HG03520 (cell line): ENCODE measurements around the gene GOLPH3.
"Not testable (repeated sequence)": the region's sequence is repeated elsewhere in the genome, so short reads cannot be mapped to it uniquely, and the experiment has no call there.

ENCODE experiments used
- ATAC-seq: cut with Tn5 transposase; IDR thresholded peaks from one replicate; pipeline ENCODE4 v1.9.1; 2021; ENCODE audit warnings: mild to moderate bottlenecking, moderate library complexity; ENCODE audit not compliant: unreplicated experiment

GOLPH3 gene

DNA sequence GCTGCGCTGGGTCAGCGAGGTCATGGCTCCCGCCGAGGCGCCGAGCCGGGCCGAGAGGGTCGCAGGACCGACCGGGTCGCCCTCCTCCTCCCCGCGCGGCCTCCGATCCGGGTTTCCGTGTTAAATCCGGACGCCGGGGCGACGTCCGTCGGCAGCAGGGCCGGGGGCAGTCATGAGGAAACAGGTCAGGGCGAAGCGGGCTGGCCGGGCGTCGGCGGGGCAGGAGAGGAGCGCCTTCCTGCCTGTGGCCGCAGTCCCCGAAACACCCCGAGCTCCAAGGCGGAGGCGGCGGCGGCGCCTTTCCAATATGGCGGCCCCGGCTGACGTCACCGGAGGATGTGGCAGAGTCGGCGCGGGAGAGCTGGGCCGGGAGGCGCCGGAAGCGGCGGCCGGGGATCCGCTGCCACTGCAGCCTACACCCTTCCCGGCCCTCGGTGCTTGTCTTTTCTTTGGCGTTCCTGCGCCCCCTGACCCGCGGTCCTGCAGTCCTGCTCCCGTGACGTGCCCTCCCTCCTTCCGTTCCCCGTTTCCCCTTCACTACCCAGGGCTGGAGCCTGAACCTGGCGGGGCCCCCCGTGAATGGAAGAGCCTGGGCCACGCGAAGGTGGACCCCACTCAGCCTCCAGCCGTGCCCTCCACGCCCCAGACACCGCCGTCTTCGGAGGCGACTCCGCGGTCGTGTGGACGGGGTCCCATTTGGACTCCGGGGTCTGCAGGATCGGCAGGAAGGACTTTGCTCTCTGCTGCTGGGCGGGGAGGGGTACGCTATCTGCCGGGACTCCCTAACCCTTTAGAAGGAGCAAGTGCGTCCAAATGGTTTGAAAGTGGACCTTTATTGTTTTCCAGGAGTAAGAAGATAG, at the start of gene GOLPH3:
TSS of gene GOLPH3 (minus strand) at position 309 of the 860 bp plus-strand sequence. CDS start at position 24, 285 bp downstream.
- ATAC-seq = peak; percentile 81

DNA sequence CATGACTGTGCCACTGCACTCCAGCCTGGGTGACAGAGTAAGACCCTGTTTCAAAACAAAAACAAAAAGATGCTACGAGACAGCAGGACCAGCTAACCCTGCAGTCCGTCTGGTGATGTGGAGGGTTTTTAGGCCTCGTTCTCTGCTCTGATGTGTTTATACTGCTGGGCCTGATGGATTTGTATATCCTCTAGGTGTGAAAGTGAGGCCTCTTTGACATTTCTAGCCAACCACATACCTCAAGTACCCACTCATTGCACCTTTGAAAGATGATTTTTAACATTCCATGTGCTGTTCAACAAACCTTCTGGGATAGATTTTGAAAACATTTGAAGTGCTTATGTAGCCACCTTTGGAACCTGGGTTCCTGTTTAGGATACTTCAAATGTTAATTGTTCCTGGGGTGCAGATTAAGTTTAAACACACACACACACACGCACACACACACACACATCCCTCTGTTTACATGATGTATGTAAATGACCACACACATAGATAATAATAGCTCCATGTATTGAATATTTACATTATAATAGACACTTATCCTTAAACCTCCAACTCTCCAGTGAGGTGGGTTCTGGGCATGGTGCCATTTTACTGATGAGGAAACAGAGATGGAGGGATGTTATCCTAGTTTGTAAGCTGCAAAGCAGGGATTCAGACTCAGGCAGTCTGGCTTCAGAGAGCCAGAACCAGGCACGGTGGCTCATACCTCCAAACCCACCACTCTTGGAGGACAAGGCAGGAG, 48.8 kb upstream of the GOLPH3 start:
- ATAC-seq = no peak

- no peak for ATAC-seq
Observed at GRCh38 chr5:32217886-32218396, 43.8 kb upstream of the GOLPH3 start.

DNA sequence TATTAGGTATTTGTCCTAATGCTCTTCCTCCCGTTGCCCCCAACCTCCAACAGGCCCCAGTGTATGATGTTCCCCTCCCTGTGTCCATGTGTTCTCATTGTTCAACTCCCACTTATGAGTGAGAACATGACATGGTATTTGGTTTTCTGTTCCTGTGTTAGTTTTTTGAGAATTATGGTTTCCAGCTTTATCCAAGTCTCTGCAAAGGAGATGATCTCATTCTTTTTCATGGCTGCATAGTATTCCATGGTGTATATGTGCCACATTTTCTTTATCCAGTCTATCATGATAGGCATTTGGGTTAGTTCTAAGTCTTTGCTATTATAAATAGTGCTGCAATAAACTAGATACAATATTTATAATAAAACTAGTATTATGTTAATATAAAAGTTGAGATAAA, 40.2 kb upstream of the GOLPH3 start:
- ATAC-seq = not testable (repeated sequence)

- no peak for ATAC-seq
Observed at GRCh38 chr5:32210151-32210550, 36.0 kb upstream of the GOLPH3 start.

DNA sequence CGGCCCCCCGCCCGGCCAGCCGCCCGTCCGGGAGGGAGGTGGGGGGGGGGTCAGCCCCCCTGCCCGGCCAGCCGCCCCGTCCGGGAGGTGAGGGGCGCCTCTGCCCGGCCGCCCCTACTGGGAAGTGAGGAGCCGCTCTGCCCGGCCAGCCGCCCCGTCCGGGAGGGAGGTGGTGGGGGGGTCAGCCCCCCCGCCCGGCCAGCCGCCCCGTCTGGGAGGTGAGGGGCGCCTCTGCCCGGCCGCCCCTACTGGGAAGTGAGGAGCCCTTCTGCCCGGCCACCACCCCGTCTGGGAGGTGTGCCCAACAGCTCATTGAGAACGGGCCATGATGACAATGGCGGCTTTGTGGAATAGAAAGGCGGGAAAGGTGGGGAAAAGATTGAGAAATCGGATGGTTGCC, 34.7 kb upstream of the GOLPH3 start:
- not testable (repeated sequence) for ATAC-seq

- no peak for ATAC-seq
Observed at GRCh38 chr5:32207355-32207634, 33.2 kb upstream of the GOLPH3 start.

DNA sequence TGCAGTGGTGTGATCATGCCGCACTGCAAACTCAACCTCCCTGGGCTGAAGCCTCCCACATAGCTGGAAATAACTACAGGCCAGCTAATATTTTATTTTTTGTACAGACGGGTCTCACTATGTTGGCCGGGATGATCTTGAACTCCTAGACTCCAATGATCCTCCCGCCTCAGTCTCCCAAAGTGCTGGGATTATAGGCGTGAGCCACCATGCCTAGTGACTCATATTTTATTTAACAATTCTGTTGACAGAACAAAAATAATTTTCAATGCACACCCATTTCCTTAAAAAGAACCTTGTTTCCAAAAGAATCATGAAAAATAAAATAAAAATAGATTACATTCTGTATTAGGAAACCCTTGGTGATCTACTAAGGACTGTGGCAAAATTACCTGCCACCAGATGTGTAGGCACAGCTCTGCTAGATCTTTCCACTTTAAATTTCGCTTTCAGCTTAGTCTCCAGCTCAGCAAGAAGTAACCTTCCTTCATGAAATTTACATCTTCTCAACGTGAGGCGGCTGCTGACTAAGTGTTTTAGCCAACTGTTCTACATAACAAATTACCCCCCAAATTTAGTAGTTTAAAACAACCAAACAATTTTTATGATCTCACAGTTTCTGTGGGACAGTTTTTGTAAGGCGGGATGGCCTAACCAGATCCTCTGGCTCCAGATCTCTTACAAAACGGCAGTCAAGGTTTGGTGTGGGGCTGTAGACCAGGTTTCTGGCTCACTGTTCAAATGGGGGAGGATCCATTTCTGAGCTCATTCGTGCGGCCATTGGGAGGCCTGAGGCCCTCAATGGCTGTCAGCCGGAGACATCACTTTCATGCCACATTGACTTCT, 32.6 kb upstream of the GOLPH3 start:
- ATAC-seq = no peak

DNA sequence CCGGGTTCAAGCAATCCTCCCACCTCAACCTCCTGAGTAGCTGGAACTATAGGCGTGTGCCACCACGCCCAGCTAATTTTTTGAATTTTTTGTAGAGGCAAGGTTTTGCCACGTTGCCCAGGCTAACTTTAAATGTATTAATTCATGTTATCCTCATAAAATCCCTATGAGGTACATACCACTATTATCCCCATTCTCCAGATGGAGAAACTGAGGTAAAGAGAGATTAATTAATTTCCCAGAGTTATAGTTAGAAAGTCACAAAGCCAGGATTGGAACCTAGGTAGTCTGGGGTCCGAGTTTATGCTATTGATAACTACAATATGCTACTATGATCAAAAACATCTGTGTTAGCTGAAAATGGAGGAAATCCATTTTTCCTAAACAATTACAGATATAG, 31.9 kb upstream of the GOLPH3 start:
- no peak for ATAC-seq

- ATAC-seq = no peak
Observed at GRCh38 chr5:32202394-32202793, 28.3 kb upstream of the GOLPH3 start.

DNA sequence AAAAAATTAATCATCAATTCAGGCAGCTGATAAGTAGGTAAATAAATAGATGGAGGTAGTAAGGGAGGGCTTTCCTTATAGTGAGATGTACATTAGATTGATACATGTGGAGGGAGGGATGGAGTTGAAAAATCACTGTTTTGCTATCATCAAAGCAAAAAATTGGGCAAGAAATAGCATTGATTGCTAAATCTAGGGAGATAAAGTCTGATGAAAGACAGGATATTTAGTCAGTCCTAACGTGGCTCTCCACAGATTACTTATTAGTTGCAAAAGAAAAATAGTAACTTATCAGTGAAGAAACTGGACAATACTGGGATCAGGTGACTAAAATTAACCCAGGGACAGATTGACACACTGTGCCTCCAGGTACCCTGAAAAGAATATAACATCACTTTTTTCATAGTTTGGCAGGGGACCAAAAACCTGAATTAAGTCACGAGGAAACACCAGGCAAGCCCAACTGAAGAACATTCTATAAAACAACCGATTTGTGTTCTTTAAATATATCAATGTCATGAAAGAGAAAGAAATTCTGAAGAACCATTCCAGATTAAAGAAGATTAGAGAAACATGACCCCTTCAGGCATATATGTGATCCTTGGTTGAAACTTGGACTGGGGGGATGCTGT, 27.1 kb upstream of the GOLPH3 start:
- no peak for ATAC-seq

- no peak for ATAC-seq
Observed at GRCh38 chr5:32197032-32197431, 22.9 kb upstream of the GOLPH3 start.

DNA sequence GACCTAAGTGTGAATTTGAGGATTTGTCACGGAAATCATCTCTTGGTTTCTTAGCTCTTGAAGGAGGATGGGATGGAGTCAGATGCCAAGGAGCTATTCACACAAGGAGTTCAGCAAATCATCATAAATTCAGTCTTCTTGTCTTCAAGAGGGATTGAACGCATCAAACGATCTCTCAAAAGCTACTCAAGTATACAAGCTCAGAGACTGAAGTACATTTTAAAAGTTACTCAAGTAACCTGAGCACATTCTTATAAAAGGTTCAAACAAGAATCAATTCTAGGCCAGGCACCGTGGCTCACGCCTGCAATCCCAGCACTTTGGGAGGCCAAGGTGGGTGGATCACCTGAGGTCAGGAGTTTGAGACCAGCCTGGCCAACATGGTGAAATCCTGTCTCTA, 21.1 kb upstream of the GOLPH3 start:
- ATAC-seq = no peak

GRCh38 chr5:32193591-32193990, 19.5 kb upstream of the GOLPH3 start:
- no peak for ATAC-seq

DNA sequence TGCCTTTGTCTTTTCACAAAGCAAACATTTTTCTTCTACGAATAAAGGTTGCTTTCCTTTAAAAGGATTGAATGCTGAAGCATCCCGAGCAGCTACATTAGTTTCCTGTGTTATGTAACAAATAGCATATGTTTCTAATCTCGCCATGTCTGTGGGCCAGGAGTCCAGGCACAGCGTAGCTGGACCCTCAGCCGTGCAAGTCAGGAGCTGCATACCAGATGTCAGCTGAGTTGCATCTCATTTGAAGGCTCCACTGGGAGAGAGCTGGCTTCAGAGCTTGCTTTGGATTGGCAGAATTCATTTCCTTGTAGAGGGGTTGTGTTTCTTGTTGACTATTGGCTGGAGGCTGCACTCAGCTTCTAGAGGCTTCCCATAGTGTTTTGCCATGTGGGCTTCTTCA, 16.0 kb upstream of the GOLPH3 start:
- ATAC-seq = no peak

DNA sequence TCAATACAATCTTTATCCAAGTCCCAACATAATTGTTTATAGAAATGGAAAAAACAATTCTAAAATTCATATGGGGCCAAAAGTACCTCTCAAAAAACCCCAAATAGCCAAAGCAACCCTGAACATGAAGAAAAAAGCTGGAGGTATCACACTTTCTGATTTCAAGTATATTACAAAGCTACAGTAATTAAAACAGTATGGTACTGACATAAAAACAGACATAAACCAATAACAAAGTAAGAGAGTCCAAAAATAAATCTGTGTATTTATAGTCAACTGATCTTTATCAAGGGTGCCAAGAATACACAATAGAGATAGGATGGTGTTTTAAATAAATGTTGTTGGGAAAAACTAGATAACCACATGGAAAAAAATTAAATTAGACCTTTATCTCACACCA, 13.6 kb upstream of the GOLPH3 start:
- no peak for ATAC-seq

DNA sequence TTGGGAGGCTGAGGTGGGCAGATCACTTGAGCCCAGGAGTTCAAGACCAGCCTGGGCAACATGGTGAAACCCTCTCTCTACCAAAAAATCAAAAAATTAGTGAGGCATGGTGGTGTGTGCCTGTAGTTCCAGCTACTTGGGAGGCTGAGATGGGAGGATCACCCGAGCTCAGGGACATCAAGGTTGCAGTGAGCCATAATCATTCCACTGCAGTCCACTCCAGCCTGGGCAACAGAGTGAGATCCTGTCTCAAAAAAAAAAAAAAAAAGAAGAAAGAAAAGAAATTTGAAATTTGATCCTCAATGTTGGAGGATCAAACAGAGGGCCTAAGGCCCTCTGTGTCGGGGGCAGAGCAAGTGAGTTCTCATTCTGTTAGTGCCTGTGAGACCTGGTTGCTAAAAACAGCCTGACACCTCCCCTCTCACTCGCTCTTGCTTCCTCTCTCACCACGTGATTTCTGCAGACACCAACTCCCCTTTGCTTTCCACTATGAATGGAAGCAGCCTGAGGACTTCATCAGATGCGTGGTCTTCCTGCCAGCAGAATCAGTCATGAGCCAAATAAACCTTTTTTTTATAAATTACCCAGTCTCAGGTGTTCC, 8.4 kb upstream of the GOLPH3 start:
- peak; percentile 60 for ATAC-seq

DNA sequence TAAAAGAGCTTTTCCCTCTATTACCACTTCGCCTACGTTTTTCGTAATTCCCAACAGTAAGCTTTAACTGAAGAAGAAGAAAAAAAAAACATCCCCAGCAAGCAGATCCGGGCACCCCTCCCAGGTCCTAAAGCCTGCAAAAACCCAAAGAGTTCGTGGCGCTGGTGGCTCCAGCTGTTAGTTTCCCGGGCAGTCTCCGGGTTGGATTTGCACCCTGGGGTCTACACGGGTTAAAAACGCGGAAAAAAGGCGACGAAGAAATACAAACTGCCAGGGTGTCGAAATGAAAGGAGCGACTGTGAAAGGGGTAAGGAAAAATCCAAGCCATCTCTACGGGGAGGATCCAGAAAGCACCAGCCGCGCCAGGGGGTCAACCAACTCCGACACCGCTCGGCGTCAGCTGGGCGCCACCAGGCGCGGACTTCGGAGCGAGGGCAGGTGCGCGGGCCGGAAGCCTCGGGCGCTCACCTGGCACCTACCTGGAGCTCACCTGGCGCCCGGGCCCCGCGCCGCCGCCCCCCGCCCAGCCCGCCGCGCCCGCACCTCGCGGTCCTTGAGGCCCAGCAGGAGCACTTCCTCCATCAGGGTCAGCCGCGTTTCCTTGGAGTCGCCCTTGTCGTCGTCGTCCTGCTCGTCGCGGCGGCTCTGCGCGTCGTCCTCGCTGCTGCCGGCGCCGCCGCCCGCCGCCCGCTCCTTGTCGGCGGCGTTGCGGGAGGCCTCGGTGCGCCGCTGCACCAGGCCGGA, 680 bp downstream of the GOLPH3 start:
- peak; percentile 24 for ATAC-seq

DNA sequence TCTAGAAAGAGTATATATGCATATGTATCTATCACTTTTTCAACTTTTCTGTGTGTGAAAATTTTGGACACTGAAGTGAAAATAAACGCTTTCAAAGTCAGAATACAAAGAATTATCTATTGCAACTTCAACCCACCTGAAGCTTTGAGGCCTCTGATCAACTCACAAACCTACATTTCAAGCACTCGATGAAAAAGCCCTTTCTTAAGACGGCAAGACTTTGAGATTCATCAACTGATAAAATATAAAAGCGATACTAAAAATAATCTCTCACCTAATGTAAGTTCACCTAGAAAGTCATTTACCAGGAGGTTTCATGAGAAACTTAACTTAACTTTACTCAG, 1.2 kb downstream of the GOLPH3 start:
- ATAC-seq = no peak
